ENCODE measurements around the gene ZSCAN16.

Gene ZSCAN16

DNA sequence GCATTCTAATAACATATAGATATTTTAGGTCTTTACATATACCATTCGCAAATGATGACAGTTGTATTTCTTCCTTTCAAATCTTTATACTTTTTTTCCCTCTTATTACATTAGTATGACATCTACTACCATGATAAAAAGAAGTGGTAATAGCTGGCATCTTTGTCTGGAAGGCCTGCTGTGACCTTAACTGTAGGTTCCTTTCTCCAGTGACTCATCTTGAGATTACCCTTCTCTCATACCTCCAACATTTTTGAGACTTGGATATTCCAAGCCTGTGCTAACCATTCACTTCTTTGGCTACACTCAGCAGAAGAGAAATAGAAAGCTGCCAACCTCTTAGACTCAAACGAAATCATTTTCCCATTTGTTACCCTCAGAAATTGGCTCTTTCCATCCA lies 47.6 kb downstream of the ZSCAN16 start:
- DNase-seq (ENCODE audit: low spot score): no peak

- DNase-seq (ENCODE audit: low spot score): no peak
Observed at GRCh38 chr6:28176373-28176772, 52.0 kb downstream of the ZSCAN16 start.
